ENCODE data around the gene RBFOX1.

RBFOX1 gene

GRCh38 chr16:7332611-7333010, at the start of gene RBFOX1:
RBFOX1 (plus strand) TSS chr16:7332845.
- H3K9me3 ChIP-seq = no peaks in the 10 kb centered on the region
- no peak for TF ChIP-seq CTCF (IDR thresholded peaks at IDR 0.05)
- H3K27me3 ChIP-seq = no peaks in the 10 kb centered on the region
- H3K36me3 ChIP-seq = no peaks in the 10 kb centered on the region
- no peak within 1 kb of the TSS for H3K27ac ChIP-seq
- no peaks in the 10 kb centered on the region for H3K4me1 ChIP-seq (ENCODE audit: control insufficient read depth in 1 of 2, insufficient read depth in 1 of 2, low read depth in 1 of 2, low read length in 1 of 2)
- H3K4me3 ChIP-seq (ENCODE audit: low read depth in 1 of 2, low read length in 1 of 2) = no peak within 1 kb of the TSS

GRCh38 chr16:7284780-7285179, 47.9 kb upstream of the RBFOX1 start:
- Histone ChIP-seq H3K27me3 (no peaks in the 10 kb centered on the region), H3K27ac (no peak overlapping the region), H3K36me3 (no peaks in the 10 kb centered on the region), H3K4me1 (ENCODE audit: control insufficient read depth in 1 of 2, insufficient read depth in 1 of 2, low read depth in 1 of 2, low read length in 1 of 2) (no peaks in the 10 kb centered on the region), H3K4me3 (ENCODE audit: low read depth in 1 of 2, low read length in 1 of 2) (no peak overlapping the region), H3K9me3 (no peaks in the 10 kb centered on the region)
- no peak for TF ChIP-seq CTCF (IDR thresholded peaks at IDR 0.05)

GRCh38 chr16:7285520-7285919, 47.1 kb upstream of the RBFOX1 start:
- no peaks in the 10 kb centered on the region for H3K9me3 ChIP-seq

GRCh38 chr16:7289299-7289698, 43.3 kb upstream of the RBFOX1 start:
- TF ChIP-seq CTCF (IDR thresholded peaks at IDR 0.05) = no peak
- Histone ChIP-seq H3K4me1 (ENCODE audit: control insufficient read depth in 1 of 2, insufficient read depth in 1 of 2, low read depth in 1 of 2, low read length in 1 of 2) (no peaks in the 10 kb centered on the region), H3K4me3 (ENCODE audit: low read depth in 1 of 2, low read length in 1 of 2) (no peak overlapping the region), H3K27ac (no peak overlapping the region), H3K27me3 (no peaks in the 10 kb centered on the region), H3K9me3 (no peaks in the 10 kb centered on the region), H3K36me3 (no peaks in the 10 kb centered on the region)

More at GRCh38 chr16:7285520-7285919, 47.1 kb upstream of the RBFOX1 start:
- H3K4me1 ChIP-seq (ENCODE audit: control insufficient read depth in 1 of 2, insufficient read depth in 1 of 2, low read depth in 1 of 2, low read length in 1 of 2) = no peaks in the 10 kb centered on the region
- H3K4me3 ChIP-seq (ENCODE audit: low read depth in 1 of 2, low read length in 1 of 2) = no peak overlapping the region
- H3K27me3 ChIP-seq = no peaks in the 10 kb centered on the region
- no peaks in the 10 kb centered on the region for H3K36me3 ChIP-seq
- no peak for TF ChIP-seq CTCF (IDR thresholded peaks at IDR 0.05)
- no peak overlapping the region for H3K27ac ChIP-seq

- H3K9me3 ChIP-seq = no peaks in the 10 kb centered on the region
- no peaks in the 10 kb centered on the region for H3K36me3 ChIP-seq
- no peak for TF ChIP-seq CTCF (IDR thresholded peaks at IDR 0.05)
Observed at GRCh38 chr16:7290682-7291081, 42.0 kb upstream of the RBFOX1 start.

GRCh38 chr16:7294020-7294419, 38.6 kb upstream of the RBFOX1 start:
- no peak for TF ChIP-seq CTCF (IDR thresholded peaks at IDR 0.05)
- Histone ChIP-seq H3K4me1 (ENCODE audit: control insufficient read depth in 1 of 2, insufficient read depth in 1 of 2, low read depth in 1 of 2, low read length in 1 of 2) (no peaks in the 10 kb centered on the region), H3K9me3 (no peaks in the 10 kb centered on the region), H3K4me3 (ENCODE audit: low read depth in 1 of 2, low read length in 1 of 2) (no peak overlapping the region), H3K27me3 (no peaks in the 10 kb centered on the region), H3K27ac (no peak overlapping the region), H3K36me3 (no peaks in the 10 kb centered on the region)

More at GRCh38 chr16:7290682-7291081, 42.0 kb upstream of the RBFOX1 start:
- Histone ChIP-seq H3K4me3 (ENCODE audit: low read depth in 1 of 2, low read length in 1 of 2) (no peak overlapping the region), H3K27me3 (no peaks in the 10 kb centered on the region), H3K27ac (no peak overlapping the region), H3K4me1 (ENCODE audit: control insufficient read depth in 1 of 2, insufficient read depth in 1 of 2, low read depth in 1 of 2, low read length in 1 of 2) (no peaks in the 10 kb centered on the region)

Measured in neutrophil (primary cell).